Activated CD8-positive, alpha-beta memory T cell treated with anti-CD3 and anti-CD28 coated beads for 1 hour (primary cell): ENCODE data around the gene LPAR2.

Experiments
- DNase-seq, 2 donors: peaks; one replicate each; pipeline ENCODE4 v3.0.0-alpha.2; 2020; ENCODE audit warnings: low read depth in 1 of 2; ENCODE audit errors: extremely low read depth in 1 of 2

The LPAR2 gene

GRCh38 chr19:19654441-19654840 lies 26.4 kb upstream of the LPAR2 start:
- no peak for DNase-seq

- no peak for DNase-seq
Measured at GRCh38 chr19:19653597-19654147, 25.7 kb upstream of the LPAR2 start.

- DNase-seq = no peak
Measured at GRCh38 chr19:19652482-19653295, 24.7 kb upstream of the LPAR2 start.

- no peak for DNase-seq
Measured at GRCh38 chr19:19651076-19651475, 23.1 kb upstream of the LPAR2 start.

GRCh38 chr19:19650331-19650730 lies 22.3 kb upstream of the LPAR2 start:
- no peak for DNase-seq

GRCh38 chr19:19649580-19649995 lies 21.6 kb upstream of the LPAR2 start:
- DNase-seq = no peak

- DNase-seq = no peak
Measured at GRCh38 chr19:19649155-19649554, 21.1 kb upstream of the LPAR2 start.

- no peak for DNase-seq
Measured at GRCh38 chr19:19647037-19647835, 19.2 kb upstream of the LPAR2 start.

- DNase-seq = no peak
Measured at GRCh38 chr19:19645233-19645870, 17.3 kb upstream of the LPAR2 start.

GRCh38 chr19:19644054-19644388 lies 16.0 kb upstream of the LPAR2 start:
- no peak for DNase-seq

- peak; percentile 74 to 87 for DNase-seq
Measured at GRCh38 chr19:19643158-19644053, 15.4 kb upstream of the LPAR2 start, which contains the start of gene GMIP. GMIP (minus strand) TSS chr19:19643657; CDS start chr19:19643529, 128 bp downstream.

- no peak for DNase-seq
Measured at GRCh38 chr19:19642506-19643157, 14.6 kb upstream of the LPAR2 start.

GRCh38 chr19:19637523-19638251 lies 9.7 kb upstream of the LPAR2 start:
- DNase-seq = no peak

GRCh38 chr19:19637186-19637522 lies 9.1 kb upstream of the LPAR2 start:
- no peak for DNase-seq

- DNase-seq = no peak
Measured at GRCh38 chr19:19636573-19637185, 8.7 kb upstream of the LPAR2 start.

GRCh38 chr19:19635313-19635702 lies 7.3 kb upstream of the LPAR2 start:
- DNase-seq = no peak

GRCh38 chr19:19634516-19635312 lies 6.7 kb upstream of the LPAR2 start:
- DNase-seq = no peak
